NCI-H2196 treated with DMSO at 0.1 percent for 48 hours (cell line): Measurements from ENCODE around the gene LRRC8C.
"Not testable (repeated sequence)": the region's sequence is repeated elsewhere in the genome, so short reads cannot be mapped to it uniquely, and the experiment has no call there.

Source experiments
- DNase-seq: peaks from one replicate; lab custom pipeline; 2025; ENCODE audit not compliant: unreplicated experiment; lab: John Stamatoyannopoulos, UW

LRRC8C gene

GRCh38 chr1:89607586-89608318, 25.2 kb upstream of the LRRC8C start:
- no peak for DNase-seq

GRCh38 chr1:89608319-89608983, 24.5 kb upstream of the LRRC8C start:
- no peak for DNase-seq

DNA sequence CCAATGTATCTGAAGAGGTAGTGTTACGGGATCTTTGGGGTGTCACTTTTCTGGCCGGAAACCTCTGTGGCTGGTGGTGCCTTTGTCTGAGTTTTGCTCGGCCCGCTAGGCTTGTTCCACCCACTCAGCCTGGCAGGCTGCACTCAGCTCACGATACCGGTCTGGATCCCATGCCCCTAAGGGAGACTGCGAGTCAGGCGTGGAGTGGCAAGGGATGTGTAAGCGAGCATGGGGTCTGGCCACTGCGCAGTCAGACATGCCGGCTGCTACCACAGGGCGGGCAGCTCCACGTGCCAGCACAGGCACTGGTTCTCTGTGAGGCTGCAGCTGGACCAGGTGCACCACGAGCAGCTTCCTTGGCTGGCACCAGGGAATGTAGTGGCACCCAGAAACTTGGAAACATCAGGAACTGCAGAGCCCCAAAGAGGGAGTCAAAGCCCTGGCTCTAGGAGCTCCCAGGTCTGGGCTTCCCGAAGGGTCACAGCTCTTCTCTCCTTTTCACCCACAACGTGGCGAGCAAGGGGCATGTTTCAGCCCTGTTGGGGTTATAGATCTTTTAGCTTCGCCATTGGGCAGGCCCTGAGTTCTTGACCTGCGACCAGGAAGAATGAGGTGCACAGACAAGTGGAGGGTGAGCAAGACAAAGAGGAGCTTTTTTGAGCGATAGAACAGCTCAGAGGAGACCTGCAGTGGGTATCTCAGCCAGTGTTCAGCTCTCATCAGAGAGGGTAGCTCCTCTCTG, 23.8 kb upstream of the LRRC8C start:
- no peak for DNase-seq

GRCh38 chr1:89609781-89610456, 23.0 kb upstream of the LRRC8C start:
- DNase-seq: no peak

DNA sequence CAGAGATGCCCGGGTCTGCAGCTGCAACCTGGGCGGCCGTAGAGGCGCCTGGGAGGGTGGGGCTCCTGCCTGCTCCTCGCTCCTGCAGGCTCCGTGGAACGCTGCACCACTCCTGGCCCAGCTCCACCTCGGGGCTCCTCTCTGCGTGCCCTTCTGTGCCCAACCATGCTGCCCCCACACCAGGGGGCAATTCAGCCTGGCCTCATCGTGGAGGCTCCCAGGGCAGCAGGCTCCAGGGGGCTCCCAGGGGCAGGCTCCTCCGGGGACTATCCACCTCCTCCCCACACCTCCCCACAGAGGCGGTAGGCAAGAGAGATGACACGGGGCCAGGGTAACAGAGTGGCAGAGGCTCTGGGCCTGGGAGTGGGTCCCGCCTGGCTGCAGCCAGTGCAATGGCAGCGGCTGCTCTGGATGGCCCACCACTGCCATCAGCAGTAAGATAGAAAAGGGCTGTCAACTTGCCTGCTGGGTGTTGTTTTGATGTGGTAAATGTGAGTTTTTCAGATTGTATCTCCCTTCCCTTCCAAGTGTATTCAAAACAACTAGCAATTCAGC, 22.4 kb upstream of the LRRC8C start:
- DNase-seq: no peak

DNA sequence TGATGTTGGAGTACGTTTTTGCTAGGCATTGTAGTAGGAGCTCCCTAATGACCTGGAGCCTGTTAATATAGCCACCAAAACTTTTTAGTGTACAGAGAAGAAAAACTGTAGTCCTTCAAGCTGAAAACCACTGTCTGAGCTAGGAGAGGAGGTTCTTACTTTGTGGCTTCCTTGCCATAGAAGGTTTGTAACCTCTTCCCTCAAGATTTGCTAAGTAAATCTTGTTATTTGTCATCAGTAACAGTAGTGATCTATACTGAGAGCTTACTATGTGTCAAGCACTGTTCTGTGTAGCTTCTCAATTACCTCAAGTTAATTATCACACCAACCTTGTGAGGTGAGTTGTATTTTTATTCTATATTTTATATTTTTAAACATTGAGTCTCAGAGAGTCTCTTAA, 21.2 kb upstream of the LRRC8C start:
- no peak for DNase-seq

DNA sequence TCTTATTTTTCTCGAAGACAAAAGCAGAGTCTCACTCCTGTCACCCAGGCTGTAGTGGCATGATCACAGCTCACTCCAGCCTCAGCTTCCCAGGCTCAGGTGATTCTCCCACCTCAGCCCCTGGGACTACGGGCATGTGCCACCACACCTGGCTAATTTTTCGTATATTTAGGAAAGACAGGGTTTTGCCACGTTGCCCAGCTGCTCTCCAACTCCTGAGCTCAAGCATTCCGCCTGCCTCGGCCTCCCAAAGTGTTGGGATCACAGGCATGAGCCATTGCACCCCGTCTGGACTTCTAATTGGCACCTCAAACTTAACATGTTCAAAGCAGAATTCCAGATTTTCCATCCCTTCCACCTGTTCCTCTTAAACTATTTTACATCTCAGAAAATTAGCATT, 19.0 kb upstream of the LRRC8C start:
- no peak for DNase-seq

- no peak for DNase-seq
Observed at GRCh38 chr1:89615676-89616598, 17.0 kb upstream of the LRRC8C start.

GRCh38 chr1:89616844-89617627, 15.9 kb upstream of the LRRC8C start:
- no peak for DNase-seq

- DNase-seq: no peak
Observed at GRCh38 chr1:89620664-89621063, 12.3 kb upstream of the LRRC8C start.

DNA sequence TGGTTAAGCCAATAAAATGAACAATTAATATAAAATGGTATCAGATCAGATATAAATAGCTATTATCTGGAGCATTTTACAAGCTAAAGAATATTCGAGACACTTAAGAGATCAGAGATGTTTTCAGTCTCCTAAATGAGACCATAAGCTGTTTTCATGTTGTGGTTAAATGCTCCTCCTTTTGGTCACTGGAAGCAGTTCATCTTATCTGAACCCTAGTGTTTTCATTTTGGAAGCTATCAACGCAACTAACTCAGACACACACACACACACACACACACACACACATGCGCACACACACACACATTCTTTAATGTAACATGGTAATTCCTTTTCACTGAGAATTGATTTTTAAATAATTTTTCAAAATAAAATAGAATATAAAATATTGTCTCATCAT, 10.0 kb upstream of the LRRC8C start:
- no peak for DNase-seq

- DNase-seq: no peak
Observed at GRCh38 chr1:89624314-89624713, 8.6 kb upstream of the LRRC8C start.

DNA sequence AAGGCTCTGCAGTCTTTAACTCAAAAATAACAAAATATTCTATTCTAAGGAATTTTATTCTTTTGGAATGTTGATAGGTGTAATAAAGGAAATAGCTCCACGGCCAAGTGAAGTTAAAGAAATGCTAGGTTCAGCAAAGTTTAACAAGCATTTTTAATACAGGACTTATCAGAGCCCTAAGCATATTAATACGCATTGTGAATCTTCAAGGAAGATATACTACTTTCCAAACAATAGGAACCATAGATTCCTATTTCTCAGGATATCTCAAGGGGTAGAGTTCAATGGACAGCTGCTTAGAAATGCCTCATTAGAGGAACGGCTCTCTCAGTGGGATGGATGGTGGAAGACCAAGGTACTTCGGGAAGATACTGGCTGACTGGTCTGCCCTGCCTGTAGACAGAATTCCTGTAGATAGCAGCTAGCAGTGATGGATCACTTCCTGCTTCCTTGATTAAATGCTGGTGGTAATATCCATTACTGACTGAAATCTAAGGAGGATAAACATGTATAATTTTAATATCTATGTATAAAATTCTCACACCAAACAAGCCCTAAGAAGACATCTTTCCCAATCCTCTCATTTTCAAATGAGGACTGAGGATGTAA, 8.1 kb upstream of the LRRC8C start:
- DNase-seq: no peak

GRCh38 chr1:89627596-89627962, 5.3 kb upstream of the LRRC8C start:
- DNase-seq: no peak

GRCh38 chr1:89629146-89629545, 3.8 kb upstream of the LRRC8C start:
- no peak for DNase-seq

GRCh38 chr1:89629600-89629999, 3.3 kb upstream of the LRRC8C start:
- not testable (repeated sequence) for DNase-seq

GRCh38 chr1:89630048-89630447, 2.9 kb upstream of the LRRC8C start:
- DNase-seq: no peak

DNA sequence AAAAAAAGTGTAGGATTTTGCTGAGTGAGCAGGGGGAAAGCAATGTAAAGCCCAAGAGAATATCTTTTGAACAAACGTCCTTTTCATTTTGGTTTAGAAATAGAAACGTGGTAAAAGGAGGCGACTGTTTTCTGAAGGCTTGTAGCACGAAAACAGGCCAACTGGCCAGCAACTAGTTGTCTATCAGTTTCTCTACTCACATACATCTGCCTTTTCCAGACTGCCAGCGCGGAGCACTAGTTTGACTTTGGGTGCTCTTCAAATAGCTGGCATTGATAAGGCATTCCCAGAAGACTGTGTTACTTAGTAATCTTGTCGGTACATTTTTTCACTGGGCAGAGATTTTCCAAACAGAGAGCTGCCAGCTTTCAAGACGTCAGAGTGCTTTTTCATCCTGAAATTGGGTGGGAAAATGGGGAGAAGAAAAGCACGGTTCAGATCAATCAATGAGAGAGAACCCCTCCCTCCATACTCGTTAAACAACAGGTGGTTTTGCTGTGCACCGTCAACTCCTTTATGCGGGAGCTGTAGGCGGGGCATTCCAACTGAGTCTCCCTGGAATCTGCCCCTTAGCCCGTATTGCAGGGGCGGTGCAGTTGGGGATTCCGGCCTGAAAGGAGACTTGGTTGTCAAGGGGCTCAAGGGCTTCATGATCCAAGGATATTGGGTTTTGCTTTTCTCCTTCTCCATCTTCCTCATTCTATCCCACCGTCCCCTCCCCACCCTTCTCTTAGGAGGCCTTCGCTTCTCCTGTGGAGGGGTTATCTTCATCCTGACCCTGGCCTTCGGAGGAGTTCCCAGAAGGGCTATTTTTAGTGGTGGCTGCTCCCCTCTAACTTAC, 884 bp upstream of the LRRC8C start:
- no peak for DNase-seq
